GM04503 (cell line): ENCODE results near the gene S100A5.
"Not testable (repeated sequence)": the region's sequence is repeated elsewhere in the genome, so short reads cannot be mapped to it uniquely, and the experiment has no call there.

Experiments used
- DNase-seq: peaks from one replicate; pipeline ENCODE4 v3.0.0-alpha.2; 2012; ENCODE audit warnings: low read depth

The S100A5 gene

GRCh38 chr1:153533689-153534201, 7.0 kb downstream of the S100A5 start:
- DNase-seq: peak; percentile 76

GRCh38 chr1:153532769-153533599, 7.8 kb downstream of the S100A5 start:
- no peak for DNase-seq

GRCh38 chr1:153532181-153532580, 8.6 kb downstream of the S100A5 start:
- no peak for DNase-seq

GRCh38 chr1:153531638-153532037, 9.1 kb downstream of the S100A5 start:
- no peak for DNase-seq

- no peak for DNase-seq
Observed at GRCh38 chr1:153527683-153528040, 13.1 kb downstream of the S100A5 start.

GRCh38 chr1:153527023-153527682, 13.6 kb downstream of the S100A5 start:
- no peak for DNase-seq

- DNase-seq: no peak
Observed at GRCh38 chr1:153526132-153526543, 14.6 kb downstream of the S100A5 start.

GRCh38 chr1:153525088-153525728, 15.5 kb downstream of the S100A5 start:
- DNase-seq: no peak

GRCh38 chr1:153522353-153523048, 18.2 kb downstream of the S100A5 start:
- DNase-seq: not testable (repeated sequence)

GRCh38 chr1:153521808-153522207, 18.9 kb downstream of the S100A5 start:
- DNase-seq: not testable (repeated sequence)

GRCh38 chr1:153520818-153521476, 19.8 kb downstream of the S100A5 start:
- DNase-seq: no peak

GRCh38 chr1:153520137-153520691, 20.5 kb downstream of the S100A5 start:
- not testable (repeated sequence) for DNase-seq

GRCh38 chr1:153519242-153519641, 21.5 kb downstream of the S100A5 start:
- DNase-seq: no peak

- no peak for DNase-seq
Observed at GRCh38 chr1:153515504-153516394, 25.0 kb downstream of the S100A5 start.

GRCh38 chr1:153513666-153514065, 27.1 kb downstream of the S100A5 start:
- DNase-seq: no peak

- no peak for DNase-seq
Observed at GRCh38 chr1:153513023-153513422, 27.7 kb downstream of the S100A5 start.

GRCh38 chr1:153510984-153511410, 29.7 kb downstream of the S100A5 start:
- no peak for DNase-seq

- no peak for DNase-seq
Observed at GRCh38 chr1:153509729-153510354, 30.9 kb downstream of the S100A5 start.

- no peak for DNase-seq
Observed at GRCh38 chr1:153509036-153509435, 31.7 kb downstream of the S100A5 start.
